HG03159 (cell line): ENCODE measurements around the gene MRPL50.
A peak's percentile ranks its signal among the peaks of the same experiment; 100 is the strongest.
"Not testable (repeated sequence)": the region's sequence is repeated elsewhere in the genome, so short reads cannot be mapped to it uniquely, and the experiment has no call there.

ENCODE experiments used
- ATAC-seq: cut with Tn5 transposase; IDR thresholded peaks from one replicate; pipeline ENCODE4 v1.9.1; 2021; ENCODE audit warnings: mild to moderate bottlenecking, moderate library complexity; ENCODE audit not compliant: unreplicated experiment

MRPL50 gene

DNA sequence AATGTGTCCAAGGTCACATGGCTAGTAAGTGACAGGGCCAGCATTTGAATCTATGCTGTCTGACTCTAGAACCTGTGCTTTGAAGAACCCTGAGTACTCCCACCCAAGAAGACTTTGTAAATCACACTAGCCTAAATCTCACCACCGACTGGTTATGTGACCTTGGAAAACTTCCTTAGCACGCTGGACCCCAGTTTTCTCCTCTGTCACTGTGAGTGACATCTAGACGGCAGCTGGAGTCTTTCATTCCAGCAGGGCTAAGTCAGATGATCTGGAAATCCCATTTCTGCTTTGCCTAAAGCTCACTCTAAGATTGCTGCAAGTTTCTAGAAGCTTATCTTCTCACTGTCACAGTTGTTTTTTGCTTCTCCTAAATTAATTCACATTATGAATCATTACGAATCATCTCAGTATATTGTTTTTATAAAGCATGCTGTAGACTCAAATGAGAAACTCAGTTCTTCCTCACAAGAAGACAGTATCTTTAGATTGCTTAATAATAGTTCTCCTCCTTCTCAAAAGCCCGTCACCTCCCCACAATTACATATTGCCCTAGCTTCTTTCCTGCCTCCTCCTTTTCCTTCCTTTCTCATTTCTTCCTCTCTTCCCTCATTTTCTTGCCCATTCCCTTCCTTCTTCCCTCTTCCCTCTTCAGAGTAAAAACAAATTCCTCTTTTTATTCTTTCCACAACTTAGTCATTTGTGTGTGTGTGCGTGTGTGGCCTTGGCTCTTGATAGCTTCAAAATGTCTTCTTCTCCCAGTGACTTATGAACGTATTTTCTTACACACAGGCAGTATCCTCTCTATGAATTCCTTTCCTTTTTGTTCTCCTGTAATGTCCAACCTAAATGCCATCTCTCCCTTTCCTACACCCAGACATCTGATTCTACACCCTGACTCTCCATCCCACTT lies 20.4 kb upstream of the MRPL50 start:
- ATAC-seq: no peak

DNA sequence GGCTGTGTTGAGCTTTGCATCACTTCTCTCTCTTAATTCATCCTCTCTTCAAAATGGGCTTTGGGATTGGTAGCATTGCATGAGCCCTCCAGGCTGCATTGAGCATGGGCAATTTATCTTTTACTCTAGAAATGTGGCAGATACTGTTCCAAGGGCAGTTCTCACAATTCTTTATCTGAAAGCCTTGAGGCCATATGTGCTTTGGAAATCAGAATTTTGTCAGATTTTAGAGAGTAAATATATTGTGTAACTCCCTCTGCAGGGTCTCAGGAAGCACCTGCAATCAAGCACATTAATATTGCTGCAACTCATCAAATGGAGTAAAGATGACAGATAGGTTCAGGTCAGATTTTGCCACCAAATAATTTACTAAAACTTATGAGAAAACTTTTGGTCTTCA lies 19.6 kb upstream of the MRPL50 start:
- no peak for ATAC-seq

DNA sequence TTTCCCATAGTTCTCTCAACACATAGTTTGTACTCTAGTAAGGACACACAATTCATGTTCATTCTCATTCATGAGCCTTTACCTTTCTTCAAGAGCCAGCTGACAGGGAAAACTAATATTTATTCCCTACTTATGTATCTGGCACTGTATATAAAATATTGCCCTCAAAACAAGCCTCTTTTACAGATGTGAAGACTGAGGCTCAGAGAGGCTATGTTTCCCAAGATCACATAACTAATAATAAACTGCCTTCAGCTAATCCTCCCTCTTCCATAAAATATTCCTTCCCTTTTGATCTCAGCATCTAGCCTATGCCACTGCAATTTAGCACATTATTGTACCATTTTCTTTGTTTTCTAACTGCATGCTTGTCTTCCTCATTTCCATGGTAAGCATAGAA lies 19.0 kb upstream of the MRPL50 start:
- ATAC-seq: no peak

DNA sequence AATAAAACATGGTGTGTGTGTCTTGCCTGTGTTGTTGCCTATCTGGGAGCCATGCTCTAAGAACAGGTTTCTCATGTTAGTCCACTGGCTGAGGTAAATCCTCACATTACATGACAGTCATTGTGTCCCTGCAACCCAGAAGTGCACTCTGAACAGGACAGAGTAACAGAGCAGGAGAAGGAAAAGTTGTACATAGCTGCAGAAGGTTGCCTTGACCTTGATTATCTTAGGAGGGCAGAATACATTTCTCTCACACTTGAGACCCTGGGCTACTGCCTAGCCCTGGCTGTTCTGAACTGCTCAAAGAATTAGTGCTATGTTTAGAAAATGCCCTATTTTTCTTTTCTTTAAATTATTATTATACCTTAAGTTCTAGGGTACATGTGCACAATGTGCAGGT lies 17.2 kb upstream of the MRPL50 start:
- no peak for ATAC-seq

DNA sequence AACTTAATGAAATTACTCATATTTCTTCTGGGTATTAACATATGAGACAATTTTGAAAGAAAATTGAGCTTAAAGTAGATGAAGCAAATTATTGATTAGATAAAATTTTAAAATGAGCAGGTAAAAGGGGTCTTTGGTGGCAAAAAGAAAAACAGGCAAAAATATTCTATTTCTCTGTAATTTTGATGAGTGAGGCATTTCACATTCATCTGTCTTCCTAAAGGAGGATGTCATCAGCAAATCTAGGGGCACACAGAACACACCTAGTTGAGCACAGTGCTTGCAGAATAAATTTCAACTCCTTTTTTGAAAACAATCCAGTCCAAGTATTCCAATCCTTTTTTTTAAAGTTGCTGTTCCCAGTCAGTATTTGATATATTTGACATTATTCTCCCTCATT lies 16.4 kb upstream of the MRPL50 start:
- no peak for ATAC-seq

DNA sequence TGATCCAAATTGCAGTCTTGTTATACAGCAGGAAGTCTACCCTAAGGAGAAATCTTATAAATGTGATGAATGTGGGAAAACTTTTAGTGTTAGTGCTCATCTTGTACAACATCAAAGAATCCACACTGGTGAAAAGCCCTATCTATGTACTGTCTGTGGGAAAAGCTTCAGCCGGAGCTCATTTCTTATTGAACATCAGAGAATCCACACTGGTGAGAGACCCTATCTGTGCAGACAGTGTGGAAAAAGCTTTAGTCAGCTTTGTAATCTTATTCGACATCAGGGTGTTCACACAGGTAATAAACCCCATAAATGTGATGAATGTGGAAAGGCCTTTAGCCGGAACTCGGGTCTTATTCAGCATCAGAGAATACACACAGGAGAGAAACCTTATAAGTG lies 10.7 kb upstream of the MRPL50 start:
- no peak for ATAC-seq

DNA sequence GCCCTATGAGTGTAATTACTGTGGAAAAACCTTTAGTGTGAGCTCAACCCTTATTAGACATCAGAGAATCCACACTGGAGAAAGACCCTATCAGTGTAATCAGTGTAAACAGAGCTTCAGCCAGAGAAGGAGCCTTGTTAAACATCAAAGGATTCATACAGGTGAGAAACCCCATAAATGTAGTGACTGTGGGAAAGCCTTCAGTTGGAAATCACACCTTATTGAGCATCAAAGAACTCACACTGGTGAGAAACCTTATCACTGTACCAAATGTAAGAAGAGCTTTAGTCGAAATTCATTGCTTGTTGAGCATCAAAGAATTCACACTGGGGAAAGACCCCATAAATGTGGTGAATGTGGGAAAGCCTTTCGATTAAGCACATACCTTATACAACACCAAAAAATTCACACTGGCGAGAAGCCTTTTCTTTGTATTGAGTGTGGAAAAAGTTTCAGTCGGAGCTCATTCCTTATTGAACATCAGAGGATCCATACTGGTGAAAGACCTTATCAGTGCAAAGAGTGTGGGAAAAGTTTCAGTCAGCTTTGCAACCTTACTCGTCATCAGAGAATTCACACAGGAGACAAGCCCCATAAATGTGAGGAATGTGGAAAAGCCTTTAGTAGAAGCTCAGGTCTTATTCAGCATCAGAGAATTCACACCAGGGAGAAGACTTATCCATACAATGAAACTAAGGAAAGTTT lies 10.1 kb upstream of the MRPL50 start:
- no peak for ATAC-seq

DNA sequence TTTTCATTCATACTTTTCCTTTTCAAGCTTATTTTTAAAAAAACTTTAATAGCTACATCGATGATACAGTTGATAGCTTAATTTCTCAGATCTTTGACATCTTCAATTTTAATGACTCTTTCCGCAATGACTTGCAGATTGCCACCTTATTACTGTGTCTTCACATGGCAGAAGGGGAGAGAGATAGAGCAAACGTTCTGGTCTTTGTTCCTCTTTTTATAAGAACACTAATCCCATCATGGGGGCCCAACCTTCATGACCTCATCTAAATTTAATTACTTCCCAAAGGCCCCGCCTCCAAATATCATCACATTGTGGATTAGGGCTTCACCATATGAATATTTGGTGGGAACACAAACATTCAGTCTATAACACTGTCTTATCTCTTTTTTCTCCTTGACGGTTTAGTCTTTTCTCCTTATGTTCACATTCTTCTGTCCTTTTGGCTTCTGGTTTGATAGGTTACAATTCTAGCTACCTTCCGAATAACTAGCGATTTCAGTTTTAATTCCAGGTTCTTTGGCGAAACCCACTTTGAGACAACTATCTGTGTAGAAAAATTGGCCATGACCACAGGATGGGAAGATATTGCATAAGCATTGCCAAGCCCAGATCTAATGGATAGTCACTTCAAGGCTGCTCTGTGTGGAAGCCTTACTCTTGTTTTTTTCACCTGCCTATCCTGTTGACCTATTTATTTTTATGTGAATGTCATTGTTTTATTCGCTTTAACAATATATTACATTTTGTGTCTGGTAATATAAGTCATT lies 5.3 kb upstream of the MRPL50 start:
- no peak for ATAC-seq

DNA sequence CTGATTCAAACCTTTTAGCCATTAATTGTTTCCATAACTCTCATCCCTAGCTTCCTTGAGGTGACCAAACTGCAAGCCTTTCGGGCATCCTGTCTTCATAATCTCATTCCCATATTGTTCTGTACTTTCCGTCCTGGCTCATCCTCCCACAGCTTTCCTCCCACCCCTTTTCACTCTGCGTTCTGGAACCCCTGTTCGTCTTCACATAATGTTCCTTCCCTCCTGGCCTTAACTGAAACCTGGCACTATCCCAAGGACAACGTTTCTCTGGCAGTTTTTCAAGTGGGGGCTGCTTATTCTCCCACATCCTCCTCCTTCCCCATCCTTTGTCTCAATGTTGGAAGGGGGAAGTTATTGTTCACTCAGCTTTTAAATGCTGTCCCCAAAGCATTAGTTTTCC lies 1.7 kb upstream of the MRPL50 start:
- ATAC-seq: no peak

DNA sequence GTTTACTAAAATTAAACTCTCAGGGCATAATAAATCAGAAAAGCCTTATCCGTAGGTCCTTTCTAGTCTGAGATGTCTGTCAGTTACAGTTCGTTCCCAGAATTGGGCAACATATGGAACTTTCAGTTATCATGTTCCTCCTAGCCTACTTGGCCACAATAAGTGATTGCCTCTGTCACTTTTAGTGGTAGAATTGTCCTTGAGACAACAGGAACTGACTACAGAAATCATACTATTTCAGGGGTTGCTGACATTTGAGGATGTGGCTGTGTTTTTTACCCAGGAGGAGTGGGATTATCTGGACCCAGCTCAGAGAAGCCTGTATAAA lies 1.2 kb upstream of the MRPL50 start:
- ATAC-seq: no peak

DNA sequence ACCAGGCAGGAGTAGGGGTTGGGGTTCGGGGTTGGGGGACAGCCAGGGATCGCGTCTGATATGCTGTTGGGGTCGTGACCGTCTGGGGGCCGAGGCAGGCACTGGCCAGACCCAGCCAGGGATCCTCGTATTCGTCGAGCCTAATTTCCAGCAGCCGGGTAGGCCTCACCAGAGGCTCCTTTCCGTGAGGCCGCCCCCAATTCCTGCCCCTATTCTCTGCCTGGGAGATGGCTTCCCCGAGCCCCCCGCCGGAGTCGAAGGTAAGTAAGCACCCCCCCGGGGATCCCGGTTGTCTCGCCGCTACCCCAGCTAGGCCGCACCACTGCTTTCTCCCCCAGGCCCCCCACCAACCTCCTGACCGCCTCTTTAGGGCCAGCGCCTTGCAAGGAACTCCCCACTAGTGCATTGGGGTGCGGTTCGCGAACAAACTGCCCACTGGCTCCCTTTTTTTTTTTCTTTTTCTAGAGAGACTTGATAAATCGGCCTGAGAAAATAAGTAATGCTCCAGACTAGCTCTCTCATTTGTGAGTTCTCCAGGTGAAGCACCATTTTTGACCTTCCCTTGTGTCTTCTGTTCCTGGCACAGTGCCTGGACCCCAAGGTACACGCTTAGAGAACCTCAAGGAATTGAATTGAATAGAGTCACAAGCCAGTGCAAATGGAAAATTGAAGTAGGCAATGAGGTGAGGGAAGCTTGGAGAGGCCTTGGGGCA lies 668 bp upstream of the MRPL50 start:
- ATAC-seq: no peak

DNA sequence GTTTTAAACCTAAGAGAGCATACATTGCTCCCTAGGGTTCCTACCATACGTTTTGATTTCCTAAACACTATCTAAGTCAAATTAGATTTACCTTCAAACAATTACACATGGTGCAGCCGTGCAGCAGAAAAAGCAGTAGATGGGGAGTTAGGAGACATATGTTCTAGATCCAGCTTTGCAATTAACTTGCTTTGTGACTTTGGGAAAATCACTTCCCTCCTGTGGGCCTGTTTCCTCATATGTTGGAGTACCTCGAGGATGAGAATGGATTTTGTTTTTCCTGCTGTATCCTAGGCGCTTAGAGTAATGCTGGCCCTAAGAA lies 711 bp downstream of the MRPL50 start:
- ATAC-seq: no peak

DNA sequence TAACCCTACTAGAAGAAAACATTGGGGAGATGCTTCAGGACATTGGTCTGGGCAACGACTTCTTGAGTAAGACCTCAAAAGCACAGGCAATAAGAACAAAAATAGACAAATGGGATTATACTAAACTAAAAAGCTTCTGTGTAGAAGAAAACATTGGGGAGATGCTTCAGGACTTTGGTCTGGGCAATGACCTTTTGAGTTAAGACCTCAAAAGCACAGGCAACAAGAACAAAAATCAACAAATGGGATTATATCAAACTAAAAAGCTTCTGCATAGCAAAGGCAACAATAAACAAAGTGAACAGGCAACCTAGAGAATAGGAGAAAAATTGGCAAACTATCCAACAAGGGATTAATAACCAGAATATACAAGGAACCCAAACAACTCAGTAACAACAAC lies 3.7 kb downstream of the MRPL50 start:
- no peak for ATAC-seq

DNA sequence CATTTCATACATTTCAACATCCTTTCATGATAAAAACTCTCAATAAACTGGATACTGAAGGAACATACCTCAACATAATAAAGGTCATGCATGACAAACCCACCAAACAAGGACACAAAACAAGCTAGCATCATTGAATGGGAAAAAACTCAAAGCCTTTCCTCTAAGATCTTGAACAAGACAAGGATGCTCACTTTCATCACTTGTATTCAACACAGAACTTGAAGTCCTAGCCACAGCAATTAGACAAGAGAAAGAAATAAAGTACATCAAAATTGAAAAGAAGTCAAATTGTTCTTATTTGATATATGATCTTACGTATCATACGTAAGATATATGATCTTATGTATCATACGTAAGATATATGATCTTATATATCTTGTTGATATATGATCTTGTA lies 5.3 kb downstream of the MRPL50 start:
- no peak for ATAC-seq

DNA sequence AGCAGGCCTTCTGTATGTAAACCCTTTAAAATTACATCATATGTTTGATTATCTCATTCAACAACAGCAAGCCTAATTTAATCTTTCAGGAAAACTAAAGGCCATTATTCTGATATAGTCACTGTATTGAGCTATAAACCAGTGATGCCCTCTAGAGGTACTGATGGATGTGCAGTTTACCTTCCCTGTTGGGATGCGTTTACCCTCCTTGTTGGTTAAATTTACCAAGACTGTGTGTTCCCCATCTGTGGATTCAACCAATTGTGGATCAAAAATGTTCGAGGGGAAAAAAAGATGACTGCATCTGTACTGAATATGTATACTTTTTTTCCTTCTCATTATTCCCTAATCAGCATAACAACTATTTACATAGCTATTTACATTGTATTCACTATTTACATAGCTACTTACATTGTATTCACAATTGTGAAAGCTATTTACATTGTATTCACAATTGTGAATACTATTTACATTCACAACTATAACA lies 9.9 kb downstream of the MRPL50 start:
- ATAC-seq: no peak

DNA sequence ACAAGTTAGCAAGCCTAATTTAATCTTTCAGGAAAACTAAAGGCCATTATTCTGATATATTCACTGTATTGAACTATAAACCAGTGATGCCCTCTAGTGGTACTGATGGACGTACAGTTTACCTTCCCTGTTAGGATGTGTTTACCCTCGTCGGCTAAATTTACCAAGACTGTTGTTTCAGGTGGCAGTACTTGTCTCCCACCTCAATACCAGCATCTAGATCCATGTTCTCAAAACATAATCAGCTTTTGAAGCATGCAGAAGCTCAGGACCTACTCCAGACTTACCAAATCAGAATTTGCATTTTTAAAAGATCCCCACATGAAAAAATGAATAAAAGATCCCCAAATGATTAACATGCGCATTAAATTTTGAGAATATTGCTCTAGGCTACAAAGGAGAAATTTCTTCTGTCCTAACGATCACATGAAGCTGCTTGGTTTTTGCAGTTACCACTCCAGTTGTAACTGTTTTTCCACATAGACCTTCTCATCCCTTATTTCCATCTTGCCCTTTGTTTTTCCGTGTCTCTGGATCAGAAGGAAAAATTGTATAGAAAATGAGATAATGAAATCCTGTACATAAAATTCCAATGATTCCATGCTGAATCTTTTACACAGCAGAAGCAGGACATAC lies 10.4 kb downstream of the MRPL50 start:
- ATAC-seq: peak; percentile 73

DNA sequence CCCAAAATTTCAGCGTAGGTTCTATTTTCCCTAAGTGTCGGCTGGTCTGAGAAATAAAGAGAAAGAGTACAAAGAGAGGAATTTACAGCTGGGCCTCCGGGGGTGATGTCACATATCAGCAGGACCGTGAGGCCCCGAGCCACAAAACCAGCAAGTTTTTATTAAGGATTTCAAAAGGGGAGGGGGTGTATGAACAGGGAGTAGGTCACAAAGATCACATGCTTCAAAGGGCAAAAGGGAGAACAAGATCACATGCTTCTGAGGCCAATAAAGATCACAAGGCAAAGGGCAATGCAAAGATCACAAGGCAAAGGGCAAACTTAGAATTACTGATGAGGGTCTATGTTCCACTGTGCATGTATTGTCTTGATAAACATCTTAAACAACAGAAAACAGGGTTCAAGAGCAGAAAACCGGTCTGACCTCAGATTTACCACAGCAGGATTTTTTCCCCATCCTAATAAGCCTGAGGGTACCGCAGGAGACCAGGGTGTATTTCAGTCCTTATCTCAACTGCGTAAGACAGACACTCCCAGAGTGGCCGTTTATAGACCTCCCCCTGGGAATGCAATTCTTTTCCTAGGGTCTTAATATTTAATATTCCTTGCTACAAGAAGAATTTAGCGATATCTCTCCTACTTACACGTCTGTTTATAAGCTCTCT lies 13.4 kb downstream of the MRPL50 start, which contains the start of gene BAAT:
BAAT (minus strand) TSS at position 134 of the 664 bp plus-strand sequence. CDS start 13,602 bp downstream, outside the sequence.
- not testable (repeated sequence) for ATAC-seq

DNA sequence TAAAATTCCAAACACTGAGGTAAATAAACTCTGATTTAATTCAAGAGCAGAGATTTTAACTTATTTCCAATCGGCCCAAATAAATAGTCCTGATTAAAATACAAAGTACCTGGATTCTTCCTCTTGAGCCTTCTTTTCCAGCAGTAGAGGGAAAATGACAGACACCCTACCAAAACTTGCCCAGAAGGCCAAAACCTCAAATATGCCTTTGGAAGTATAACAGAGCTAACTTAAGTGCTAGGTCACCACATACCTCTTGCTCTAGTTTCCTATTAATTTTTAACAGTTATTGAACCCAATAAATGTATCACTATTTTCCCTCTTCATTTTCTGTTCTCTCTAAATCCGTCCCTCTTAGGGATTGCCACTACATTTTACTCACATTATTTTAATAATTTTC lies 15.1 kb downstream of the MRPL50 start:
- no peak for ATAC-seq

DNA sequence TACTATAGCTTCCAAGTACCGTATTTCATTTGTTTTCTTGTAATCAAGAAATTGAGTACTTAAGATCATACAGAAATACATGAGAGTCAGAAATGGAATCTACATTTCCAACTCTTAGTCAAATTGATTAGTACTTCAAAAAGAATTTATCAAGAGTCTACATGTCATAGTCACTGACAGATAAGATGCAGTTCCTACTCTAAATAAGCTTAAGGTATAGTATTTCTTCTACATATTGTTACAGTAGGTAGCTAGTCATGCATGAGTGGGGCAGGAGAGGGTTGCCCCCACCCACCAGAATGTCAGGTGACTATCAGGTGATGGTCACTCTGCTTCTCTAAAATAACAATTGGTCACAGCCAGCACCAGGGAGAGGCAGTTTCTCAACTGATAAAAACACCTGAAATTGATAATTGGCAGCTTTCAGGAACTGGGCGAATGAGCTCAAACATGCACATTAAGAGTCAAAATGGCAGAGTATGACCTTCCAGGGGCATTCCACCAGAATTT lies 16.5 kb downstream of the MRPL50 start:
- ATAC-seq: no peak

DNA sequence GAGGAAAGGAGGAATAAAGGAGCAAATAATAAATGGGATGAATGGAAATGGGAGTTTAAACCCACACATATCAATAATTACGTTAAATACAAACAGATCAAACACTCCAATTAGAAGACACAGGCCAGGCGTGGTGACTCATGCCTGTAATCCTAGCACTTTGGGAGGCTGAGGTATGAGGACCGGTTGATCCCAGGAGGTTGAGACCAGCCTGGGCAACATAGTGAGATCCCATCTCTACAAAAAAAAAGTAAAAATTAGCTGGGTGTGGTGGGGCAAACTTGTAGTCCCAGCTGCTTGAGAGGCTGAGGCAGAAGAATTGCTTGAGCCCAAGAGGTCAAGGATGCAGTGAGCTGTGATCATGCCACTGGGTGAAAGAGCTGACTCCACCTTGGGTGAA lies 17.3 kb downstream of the MRPL50 start:
- ATAC-seq: no peak
